Cerebellar nuclear complex (tissue), 1 donor: ENCODE measurements around the gene CD2.

Source experiments
- DNase-seq, 2 experiments: peaks; one replicate each; lab custom pipeline; 2025; lab: John Stamatoyannopoulos, UW

Gene CD2, protein sequence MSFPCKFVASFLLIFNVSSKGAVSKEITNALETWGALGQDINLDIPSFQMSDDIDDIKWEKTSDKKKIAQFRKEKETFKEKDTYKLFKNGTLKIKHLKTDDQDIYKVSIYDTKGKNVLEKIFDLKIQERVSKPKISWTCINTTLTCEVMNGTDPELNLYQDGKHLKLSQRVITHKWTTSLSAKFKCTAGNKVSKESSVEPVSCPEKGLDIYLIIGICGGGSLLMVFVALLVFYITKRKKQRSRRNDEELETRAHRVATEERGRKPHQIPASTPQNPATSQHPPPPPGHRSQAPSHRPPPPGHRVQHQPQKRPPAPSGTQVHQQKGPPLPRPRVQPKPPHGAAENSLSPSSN

DNA sequence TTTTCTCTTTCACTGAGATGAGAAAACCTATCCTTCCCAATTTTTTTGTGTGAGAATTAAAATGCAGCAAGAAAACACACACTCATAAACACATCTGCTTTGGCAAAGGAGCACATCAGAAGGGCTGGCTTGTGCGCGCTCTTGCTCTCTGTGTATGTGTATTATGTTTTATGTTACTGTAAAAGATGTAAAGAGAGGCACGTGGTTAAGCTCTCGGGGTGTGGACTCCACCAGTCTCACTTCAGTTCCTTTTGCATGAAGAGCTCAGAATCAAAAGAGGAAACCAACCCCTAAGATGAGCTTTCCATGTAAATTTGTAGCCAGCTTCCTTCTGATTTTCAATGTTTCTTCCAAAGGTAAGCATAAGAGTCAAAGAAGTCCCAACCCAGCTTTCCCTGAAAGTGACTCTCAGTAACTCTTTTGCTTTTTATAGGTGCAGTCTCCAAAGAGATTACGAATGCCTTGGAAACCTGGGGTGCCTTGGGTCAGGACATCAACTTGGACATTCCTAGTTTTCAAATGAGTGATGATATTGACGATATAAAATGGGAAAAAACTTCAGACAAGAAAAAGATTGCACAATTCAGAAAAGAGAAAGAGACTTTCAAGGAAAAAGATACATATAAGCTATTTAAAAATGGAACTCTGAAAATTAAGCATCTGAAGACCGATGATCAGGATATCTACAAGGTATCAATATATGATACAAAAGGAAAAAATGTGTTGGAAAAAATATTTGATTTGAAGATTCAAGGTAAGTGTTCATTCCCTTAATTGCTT is at the start of gene CD2:
Gene CD2, plus strand, starts transcription at position 233 of the 780 bp plus-strand sequence. Its CDS starts 63 bp downstream, at position 296.
- DNase-seq, result no peak

DNA sequence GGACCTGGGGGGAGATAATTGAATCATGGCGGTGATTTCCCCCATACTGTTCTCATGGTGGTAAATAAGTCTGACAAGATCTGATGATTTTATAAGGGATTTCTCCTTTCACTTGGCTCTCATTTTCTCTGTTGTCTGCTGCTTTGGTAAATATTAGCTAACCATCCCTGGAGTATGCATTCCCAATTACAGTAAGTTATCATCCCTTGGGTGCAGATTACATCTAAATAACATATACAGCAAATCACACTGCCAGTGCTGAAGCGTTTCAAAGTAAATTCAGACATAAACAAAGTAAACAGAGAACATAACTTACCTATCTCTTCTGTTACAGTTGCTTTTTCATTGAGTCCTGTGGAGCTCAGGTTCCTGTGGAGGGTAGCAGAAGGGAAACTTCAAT is 48.1 kb upstream of the CD2 start:
- DNase-seq, result no peak

DNA sequence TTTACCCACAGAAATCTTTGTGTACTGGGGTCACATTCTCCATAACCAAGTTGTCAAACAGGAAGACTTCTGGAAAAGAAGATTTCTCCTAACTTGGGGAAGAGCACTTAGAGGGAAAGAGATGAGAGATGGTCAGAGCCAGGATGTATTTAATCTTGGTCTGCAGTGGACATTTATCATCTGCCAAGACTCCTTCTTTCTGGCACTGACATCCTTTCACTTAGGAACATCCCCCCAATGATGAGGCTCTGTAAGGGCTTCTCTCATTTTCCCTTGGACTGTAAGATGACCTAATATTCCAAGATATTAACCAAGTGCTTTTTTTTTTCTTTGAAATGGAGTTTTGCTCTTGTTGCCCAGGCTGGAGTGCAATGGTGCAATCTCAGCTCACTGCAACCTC is 47.4 kb upstream of the CD2 start:
- DNase-seq, result no peak

DNA sequence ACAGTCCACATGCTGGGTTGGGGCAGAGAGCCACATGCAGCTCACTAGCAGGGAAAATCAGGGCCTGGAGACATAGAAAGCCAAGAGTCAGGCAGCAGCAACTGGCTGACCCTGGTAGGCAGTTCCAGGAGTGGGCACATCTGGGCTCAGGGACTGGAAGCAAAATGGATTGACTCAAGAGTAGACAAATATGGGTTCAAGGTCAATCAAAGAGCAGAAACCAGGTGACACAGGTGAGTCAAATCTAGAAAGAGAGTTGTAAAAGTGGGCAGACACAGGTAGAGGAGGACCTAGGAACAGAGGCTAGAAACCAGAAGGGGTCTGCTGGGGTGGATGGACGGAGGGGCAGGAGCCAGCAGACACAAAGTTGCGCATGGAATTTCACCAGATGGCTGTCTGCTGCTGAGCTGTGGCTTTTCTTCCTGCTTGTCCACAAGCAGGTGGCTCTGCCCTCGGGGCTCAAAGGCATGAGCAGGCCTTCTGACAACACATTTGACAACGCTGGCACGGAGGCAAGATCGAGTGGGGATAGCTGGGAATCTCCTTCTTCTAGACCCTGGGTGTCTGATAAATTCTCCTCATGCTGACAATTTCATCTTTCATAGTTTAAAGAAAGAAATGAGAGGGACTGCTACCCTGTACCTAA is 45.9 kb upstream of the CD2 start:
- no peak for DNase-seq

DNA sequence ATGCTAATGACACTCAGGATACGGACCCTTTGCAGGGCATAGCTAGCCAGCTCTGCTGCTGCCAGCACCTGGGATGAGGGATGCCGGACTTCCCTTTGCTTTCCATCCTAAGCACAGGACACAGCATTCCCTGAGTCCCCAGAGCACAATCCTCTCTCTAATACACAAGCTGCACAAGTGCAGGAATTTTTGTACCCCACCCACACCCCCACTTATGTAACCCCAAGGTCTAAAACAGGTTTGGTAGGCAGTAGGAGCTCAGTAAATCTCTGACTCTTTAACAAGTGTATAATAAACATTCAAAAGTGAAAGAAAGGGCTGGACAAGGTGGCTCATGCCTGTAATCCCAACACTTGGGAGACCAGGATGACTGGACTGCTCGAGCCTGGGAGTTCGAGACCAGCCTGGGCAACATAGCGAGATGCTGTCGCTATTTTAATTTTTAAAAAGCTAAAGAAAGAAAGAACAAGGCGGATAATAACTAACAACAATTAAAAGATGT is 44.5 kb upstream of the CD2 start:
- DNase-seq, result no peak

DNA sequence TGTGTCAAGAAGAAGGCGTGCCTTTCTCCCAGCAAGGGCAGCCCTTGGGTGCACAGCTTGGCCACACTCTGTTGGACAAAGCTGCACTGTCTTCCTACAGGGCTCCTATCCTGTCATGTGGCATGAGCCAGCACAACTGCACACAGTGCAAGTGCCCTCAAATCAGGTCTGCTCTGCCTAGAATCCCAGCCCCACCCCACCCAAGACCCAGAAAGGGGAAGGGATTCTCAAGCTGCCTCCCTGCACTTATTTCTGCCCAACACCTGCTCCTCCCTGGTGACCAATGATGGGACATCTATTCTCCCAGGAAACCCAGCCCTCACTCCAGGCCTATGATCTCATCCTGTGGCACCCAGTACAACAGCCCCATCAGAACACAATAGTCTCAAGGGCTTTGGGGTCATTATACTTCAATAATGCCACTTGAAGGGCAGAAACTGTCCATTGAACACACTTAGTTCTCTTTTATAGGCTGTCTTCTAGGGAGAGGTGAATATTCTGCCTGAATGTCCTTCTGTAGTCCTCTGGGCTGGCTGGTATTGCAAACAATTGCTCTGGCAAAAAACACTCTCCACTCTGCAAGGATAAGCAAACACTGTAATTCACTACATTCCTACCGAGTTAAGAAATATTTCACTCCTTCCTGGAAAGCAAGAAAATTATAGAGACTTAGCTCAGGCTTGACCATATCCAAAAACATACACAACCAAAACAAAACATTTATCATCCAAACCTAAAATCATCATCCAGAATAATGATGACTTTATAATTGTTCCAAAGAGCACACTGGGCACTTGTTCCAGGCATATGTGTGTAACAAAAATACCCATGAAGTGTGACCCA is 43.6 kb upstream of the CD2 start:
- no peak for DNase-seq

DNA sequence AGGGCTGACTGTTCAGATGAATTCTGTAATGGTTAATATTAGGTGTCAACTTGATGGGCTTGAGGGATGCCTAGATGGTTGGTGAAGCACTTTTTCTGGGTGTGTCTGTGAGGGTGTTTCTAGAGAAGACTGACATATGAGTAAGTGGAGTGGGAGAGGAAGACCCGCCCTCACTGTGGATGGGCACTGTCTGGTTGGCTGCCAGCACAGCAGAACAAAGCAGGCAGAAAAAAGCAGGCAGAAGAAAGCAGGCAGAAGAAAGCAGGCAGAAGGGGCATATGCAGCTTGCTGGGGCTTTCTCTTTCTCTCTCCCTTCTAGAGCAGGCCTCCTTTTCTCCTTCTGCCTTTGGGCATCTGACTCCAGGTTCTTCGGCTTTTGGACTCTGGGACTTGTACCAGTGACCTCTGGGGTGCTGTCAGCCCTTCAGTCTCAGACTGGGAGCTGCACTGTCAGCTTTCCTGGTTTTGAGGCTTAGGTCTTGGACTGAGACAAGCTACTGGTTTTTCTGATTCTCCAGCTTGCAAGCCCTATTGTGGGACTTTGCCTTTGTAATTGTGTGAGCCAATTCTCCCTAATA is 42.9 kb upstream of the CD2 start:
- no peak for DNase-seq

DNA sequence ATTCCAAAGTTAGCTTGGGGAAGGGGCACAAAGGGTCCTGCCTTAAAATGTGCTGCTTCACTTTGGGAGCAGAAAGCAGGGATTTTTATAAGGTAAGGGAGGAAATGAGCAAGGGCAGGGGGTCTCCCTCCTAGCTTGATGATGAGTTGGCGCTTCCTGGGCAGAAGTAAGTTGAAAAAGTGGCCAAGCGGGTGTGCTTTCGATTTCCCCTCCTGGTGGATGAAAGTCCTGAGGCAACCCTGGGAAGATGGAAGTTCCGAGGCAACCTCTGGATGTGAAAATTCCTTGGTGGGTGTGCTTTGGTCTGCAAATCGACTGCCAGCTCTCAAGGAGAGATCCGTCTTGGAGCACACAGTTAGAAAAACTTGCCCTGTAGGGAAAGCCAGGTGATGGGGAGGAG is 41.7 kb upstream of the CD2 start:
- DNase-seq, result no peak

DNA sequence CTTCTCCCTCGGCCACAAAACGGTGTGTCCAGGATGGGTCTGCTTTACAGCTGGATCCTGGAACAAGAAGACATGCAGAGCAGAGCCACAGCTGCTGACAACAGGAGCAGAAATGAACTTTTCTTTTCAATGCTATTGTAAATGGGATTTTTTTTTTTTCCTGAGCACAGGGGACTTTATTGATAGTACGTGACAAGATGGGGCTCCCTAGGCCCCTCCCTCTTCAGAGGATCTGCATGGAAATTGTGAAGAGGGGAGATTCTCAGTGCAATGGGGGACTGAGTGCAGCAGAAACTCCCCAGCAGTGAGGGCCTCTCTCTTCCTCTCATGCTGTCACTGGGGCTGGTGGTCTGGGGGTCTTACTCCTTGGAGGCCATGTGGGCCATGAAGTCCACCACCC is 40.8 kb upstream of the CD2 start:
- no peak for DNase-seq

DNA sequence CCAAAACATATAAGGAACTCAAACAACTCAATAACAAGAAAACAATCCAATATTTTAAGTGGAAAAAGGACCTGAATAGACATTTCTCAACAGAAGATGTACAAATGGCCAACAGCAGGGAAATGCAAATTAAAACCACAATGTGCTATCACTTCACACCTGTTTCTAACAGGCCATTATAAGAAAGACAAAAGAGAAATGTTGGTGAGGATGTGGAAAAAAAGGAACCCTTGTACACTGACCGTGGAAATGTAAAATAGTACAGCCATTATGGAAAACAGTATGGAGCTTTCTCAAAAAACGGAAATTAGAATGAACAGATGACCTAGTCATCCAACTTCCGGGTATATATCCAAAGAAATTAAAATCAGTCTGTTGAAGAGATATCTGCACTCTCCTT is 37.8 kb upstream of the CD2 start:
- DNase-seq, result no peak

DNA sequence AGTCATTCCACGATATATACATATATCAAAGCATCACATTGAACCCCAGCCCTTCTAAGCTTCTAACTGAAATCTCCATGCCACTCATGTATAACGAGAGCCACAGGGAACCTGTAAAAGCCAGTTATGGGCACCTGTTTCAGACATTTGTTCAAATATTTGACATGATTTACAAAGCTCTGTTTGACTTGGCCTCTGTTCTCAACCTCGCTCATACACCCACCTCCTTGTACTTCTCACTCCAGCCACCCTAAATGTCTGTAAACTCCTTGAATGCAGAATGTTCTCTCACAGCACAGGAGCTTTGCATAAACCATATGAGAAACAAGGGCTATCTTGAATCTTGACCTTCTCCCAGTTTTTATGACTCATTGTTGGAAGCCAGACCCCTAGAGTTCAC is 36.9 kb upstream of the CD2 start:
- no peak for DNase-seq

DNA sequence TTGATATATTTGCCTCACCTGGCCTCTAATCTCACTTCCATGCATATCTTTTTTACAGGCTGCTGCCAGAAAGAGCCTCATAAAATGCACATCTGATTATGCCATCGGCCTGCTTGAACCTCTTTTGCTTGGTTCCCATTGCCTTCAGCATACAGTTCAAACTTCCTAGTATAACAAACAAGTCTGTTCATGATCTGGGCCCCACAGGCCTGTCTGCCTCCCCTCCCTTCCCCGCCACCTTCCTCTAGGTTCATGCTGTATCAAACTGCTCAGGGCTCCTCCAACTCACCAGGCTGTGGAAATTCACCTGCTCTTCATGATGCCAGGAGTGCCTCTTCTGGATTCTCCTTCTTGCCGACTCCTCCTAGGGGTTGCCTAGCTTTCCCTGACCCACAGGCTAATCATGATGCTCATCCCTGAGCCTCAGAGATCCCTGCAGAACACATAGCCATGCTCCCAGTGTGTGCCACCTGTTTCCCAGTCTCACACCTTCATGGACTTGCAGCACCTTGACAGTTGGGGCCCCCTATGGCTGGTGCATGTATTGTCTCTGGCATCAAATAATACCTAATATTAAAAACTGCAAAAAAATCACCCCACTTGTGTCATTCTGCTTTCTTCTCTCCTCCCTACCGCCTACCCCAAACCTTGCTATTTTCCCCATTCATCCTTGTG is 33.7 kb upstream of the CD2 start:
- DNase-seq, result no peak

DNA sequence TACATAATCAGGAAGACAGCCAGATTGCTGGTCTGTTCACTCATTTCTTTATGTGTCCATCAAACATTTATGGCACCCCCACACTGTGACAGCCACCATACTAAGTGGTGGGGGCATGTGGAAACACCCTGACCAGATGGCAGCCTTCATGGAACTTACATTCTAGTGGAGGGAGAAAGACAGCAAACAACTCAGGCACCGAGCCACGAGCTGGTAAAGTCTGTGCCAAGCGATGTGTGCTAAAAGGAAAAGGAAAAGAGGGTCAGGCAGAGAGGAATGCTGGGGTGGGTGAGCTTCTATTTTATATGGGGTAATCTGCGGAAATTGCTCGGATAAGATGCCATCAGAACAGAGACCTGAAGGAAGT is 33.2 kb upstream of the CD2 start:
- DNase-seq, result no peak

DNA sequence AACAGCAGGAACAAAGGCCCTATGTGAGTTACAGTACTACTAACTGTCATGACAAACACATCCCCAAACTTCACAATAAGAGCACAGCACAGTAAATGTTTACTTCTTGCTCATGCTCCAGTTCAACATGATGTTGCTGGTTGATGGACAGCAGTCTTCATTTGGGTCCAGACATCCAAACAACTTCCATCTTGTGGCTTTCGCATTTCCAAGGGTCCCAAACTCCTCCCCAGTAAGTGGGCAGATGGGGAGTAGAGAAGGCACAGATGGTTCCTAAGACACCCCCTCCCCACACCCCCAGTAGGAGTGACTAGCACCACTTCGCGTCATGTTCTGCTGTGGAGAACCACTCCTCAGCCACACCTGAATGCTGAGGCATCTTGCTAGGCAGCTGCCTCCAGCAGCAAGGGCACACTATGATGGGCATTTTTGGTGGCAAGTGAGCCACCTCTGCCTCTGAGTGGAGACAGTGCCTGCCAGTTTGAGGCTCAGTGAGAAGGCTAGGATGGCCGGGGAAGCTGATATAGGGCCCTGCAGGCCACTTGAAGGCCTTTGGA is 32.7 kb upstream of the CD2 start:
- DNase-seq, result no peak

DNA sequence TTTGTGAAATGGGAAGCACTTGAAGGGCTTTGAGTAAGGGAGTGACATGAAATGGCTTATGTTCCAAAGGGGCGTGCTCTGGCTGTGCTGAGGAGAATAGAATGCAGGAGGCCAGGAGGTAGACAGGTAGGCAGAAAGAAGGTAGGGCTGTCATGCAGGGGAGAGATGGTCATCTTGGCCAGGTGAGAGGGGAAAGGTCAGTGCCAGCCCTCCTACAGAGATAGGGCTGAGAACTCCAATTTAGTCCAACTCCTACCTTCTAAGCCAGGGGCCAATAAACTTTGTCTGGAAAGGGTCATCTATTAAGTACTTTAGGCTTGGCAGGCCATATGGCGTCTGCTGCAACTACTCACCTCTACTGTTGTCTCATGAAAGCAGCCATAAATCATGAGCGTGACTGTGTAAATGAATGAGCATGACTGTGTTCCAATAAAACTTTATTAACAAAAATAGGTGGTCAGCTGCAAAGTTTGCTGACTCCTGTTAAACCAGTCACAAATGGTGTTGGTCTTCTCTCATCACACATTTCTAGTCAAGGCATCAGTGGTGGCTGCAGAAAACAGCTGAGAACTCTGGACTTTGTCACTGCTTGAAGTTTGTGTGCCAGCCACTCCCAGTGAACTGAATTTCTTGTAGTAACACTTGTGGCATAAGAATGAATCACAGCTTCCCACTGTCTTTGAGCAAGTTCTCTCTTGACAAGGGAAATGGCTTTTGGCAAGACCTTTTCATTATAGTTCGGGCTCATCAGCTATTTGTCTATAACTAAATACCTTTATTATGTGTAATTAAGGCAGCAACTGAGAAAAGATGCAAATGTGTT is 32.0 kb upstream of the CD2 start:
- no peak for DNase-seq

DNA sequence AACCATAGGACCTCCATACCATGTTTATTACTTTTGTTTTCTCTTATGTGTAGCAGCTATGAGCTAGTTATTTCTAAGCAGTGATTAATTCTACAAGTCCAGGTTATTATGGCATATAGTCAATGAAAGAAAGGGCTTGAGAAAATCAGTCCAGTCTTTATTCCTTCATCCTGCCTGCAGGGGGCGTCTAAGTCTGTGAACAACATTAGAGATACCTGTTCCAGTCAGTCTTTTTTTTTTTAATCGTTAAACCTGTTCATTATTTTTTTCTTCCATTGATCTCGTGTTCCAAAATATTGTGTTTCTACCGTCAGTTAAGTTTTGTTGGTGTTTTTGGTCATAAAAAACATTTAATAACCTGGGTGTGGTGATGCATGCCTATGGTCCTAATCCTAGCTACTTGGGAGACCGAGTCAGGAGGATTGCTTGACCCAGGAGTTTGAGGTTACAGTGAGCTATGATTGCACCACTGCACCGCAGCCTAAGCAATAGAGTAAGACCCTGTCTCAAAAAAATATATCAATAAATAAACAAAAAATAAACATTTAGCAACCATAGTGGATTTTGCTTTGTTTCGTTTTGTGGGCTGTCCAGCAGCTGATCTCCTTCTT is 29.4 kb upstream of the CD2 start:
- no peak for DNase-seq

DNA sequence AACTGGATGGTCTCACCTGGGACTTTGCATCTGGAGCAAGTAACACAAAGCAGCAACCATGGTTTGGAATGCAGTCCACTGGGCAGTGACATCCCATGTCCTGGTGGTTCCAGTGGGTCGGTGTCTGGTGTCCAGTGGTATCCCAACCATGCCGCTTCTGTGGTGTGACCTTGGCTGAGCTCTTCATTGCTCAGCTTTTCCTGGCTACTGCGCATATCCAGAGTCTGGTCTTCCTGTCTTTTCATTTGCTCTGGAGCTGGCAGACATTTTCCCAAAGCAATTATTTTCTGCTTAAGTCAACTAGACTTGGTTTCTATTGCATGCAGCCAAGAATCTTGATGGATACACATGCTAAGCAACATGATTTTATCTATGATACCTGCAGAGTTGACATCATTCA is 28.4 kb upstream of the CD2 start:
- DNase-seq, result no peak

DNA sequence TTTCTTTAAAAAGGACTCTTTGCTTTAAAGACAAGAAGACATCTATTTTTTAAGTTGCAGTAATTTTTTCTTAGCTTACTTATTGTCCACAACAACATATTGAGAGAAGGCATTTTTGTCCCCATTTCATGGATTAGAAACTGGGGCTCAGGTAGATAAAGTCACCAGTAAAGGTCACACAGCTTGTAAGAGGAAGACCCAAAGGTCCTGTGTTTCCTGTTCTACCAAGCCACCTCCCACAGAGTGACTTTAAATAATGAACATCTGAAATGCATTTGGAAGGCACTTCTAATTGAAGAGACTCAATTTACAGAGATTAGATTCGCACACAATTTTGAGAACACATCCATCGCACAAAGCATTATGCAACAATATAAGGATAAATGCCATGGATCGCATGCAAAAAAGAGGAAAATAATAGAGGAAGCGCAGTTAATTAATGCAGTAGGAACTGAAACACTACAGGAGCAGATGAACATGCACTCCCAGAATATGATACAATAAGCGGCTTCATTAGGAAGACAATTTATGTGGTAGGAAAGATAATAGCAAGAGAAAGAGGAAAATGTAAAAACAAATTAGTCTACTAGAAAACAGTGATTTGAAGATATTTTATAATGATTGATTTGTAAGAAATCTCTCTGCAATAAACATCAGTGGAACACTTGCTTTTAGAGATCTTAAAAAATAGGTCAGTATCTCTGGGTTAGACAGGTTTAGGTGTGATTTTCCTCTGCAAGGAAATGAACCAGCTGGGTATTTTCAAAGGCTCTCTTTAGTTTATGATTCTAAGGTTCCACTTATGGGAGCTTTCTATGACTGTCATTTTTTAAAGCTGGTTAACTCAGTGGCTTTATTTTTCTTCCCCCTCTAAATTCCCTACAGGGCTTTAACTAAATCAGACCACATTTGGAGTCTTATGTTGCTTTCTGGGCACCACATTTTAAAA is 27.1 kb upstream of the CD2 start:
- DNase-seq, result no peak
